Measurements from ENCODE around the gene PCNT.
"Not testable (repeated sequence)": the region's sequence is repeated elsewhere in the genome, so short reads cannot be mapped to it uniquely, and the experiment has no call there.

PCNT gene

DNA sequence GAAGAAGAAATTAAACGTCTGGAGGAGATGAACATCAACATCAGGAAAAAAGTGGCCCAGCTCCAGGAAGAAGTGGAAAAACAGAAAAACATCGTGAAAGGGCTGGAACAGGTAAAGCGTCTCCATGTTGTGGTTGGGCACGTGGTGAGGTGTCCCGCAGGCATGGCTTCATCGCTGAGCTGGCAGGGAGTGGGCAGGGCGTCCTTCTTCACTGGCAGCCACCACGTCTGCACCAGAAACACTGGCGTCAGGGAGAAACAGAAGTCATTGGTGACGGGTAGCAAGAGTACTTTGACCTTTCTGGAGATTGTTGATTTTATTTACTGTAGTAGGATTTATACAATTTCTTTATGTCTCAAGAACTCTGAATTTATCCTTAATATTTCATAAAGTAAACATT lies 75.7 kb downstream of the PCNT start:
- no peaks in the 10 kb centered on the region for H3K9me3 ChIP-seq (ENCODE audit: control insufficient read depth in 2 of 2, low read length in 2 of 2)
- H3K27ac ChIP-seq (ENCODE audit: low read depth in 2 of 2, low read length in 2 of 2), result no peak overlapping the region
- no peaks in the 10 kb centered on the region for H3K27me3 ChIP-seq (ENCODE audit: control insufficient read depth in 2 of 2, insufficient read depth in 2 of 2, low read length in 2 of 2)
- no peaks in the 10 kb centered on the region for H3K4me1 ChIP-seq (ENCODE audit: control insufficient read depth in 2 of 2, insufficient read depth in 2 of 2, low read length in 2 of 2)
- H3K36me3 ChIP-seq (ENCODE audit: control insufficient read depth in 2 of 2, insufficient read depth in 2 of 2, low read length in 2 of 2), result peaks cover 32 to 37% of the 10 kb centered on the region in 2 donors
- no peak overlapping the region for H3K9ac ChIP-seq (ENCODE audit: low read depth in 1 of 2, low read length in 2 of 2)
- H3K4me3 ChIP-seq (ENCODE audit: low read length in 2 of 2), result no peak overlapping the region

DNA sequence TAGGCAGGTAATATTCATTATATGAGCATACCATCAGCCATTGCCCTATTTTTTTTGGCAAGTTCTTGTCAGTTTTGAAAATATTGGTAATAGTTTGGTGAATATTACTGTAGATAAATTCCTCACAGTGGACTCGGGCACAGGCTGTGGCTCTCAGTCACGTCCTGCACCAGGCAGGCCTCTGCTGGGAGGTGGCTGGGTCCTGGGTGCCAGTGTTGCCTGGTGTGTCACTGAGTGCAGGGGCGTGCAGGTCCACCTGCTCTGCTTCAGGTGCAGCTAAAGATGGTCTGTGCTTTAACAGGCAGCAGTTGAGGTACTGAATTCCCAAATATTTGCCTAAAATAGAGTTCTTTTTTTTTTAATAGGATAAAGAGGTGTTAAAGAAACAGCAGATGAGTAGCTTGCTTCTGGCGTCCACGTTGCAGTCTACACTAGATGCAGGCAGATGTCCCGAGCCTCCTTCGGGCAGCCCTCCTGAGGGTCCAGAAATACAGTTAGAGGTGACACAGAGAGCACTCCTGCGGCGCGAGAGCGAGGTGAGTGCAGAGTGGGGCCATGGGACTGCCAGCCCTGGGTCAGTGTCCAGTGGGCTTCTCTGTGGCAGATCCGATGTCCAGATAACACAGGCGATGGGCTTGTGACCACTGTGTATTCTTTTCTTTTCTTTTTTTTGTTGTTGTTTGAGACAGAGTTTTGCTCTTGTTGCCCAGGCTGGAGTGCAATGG lies 77.4 kb downstream of the PCNT start:
- Histone ChIP-seq H3K9me3 (ENCODE audit: control insufficient read depth in 2 of 2, low read length in 2 of 2) (no peaks in the 10 kb centered on the region), H3K27ac (ENCODE audit: low read depth in 2 of 2, low read length in 2 of 2) (no peak overlapping the region), H3K27me3 (ENCODE audit: control insufficient read depth in 2 of 2, insufficient read depth in 2 of 2, low read length in 2 of 2) (no peaks in the 10 kb centered on the region), H3K9ac (ENCODE audit: low read depth in 1 of 2, low read length in 2 of 2) (no peak overlapping the region), H3K36me3 (ENCODE audit: control insufficient read depth in 2 of 2, insufficient read depth in 2 of 2, low read length in 2 of 2) (peaks cover 32 to 33% of the 10 kb centered on the region in 2 donors), H3K4me3 (ENCODE audit: low read length in 2 of 2) (no peak overlapping the region), H3K4me1 (ENCODE audit: control insufficient read depth in 2 of 2, insufficient read depth in 2 of 2, low read length in 2 of 2) (no peaks in the 10 kb centered on the region)

DNA sequence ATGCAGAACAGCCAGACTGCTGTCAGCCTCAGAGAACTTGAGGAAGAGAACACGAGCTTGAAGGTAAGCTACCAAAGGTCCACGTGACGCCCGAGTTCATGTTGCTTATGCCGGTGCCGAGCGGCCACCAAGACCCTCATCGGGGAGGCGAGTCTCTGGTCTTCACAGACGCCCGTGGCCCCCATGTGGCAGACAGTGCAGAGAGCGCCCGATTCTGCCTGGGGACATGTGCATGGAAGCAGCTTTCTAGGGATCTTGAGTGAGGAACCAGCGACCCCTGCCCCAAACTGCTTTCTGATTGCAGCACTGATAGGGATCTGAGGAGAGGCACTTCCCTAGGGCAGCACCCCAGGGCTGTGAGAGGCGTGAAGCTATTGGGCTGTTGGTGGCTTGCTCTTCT lies 78.5 kb downstream of the PCNT start:
- no peaks in the 10 kb centered on the region for H3K27me3 ChIP-seq (ENCODE audit: control insufficient read depth in 2 of 2, insufficient read depth in 2 of 2, low read length in 2 of 2)
- H3K9me3 ChIP-seq (ENCODE audit: control insufficient read depth in 2 of 2, low read length in 2 of 2), result no peaks in the 10 kb centered on the region

DNA sequence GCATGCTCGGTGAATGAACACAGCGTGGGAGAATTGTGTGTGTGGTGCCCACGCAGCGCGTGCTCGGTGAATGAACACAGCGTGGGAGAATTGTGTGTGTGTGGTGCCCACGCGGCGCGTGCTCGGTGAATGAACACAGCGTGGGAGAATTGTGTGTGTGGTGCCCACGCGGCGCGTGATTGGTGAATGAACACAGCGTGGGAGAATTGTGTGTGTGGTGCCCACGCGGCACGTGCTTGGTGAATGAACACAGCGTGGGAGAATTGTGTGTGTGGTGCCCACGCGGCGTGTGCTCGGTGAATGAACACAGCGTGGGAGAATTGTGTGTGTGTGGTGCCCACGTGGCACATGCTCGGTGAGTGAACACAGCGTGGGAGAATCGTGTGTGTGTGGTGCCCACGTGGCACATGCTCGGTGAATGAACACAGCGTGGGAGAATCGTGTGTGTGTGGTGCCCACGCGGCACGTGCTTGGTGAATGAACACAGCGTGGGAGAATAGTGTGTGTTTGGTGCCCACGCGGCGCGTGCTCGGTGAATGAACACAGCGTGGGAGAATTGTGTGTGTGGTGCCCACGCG lies 79.4 kb downstream of the PCNT start:
- H3K27ac ChIP-seq (ENCODE audit: low read depth in 2 of 2, low read length in 2 of 2); H3K27me3 ChIP-seq (ENCODE audit: control insufficient read depth in 2 of 2, insufficient read depth in 2 of 2, low read length in 2 of 2); H3K9ac ChIP-seq (ENCODE audit: low read depth in 1 of 2, low read length in 2 of 2); H3K9me3 ChIP-seq (ENCODE audit: control insufficient read depth in 2 of 2, low read length in 2 of 2); H3K4me1 ChIP-seq (ENCODE audit: control insufficient read depth in 2 of 2, insufficient read depth in 2 of 2, low read length in 2 of 2); H3K4me3 ChIP-seq (ENCODE audit: low read length in 2 of 2): not testable (repeated sequence)
- H3K36me3 ChIP-seq (ENCODE audit: control insufficient read depth in 2 of 2, insufficient read depth in 2 of 2, low read length in 2 of 2), result peaks cover 19 to 23% of the 10 kb centered on the region in 2 donors

More for the DNA sequence above, 78.5 kb downstream of the PCNT start:
- Histone ChIP-seq H3K4me1 (ENCODE audit: control insufficient read depth in 2 of 2, insufficient read depth in 2 of 2, low read length in 2 of 2) (no peaks in the 10 kb centered on the region), H3K36me3 (ENCODE audit: control insufficient read depth in 2 of 2, insufficient read depth in 2 of 2, low read length in 2 of 2) (peaks cover 23 to 27% of the 10 kb centered on the region in 2 donors), H3K27ac (ENCODE audit: low read depth in 2 of 2, low read length in 2 of 2) (no peak overlapping the region), H3K4me3 (ENCODE audit: low read length in 2 of 2) (no peak overlapping the region), H3K9ac (ENCODE audit: low read depth in 1 of 2, low read length in 2 of 2) (no peak overlapping the region)

DNA sequence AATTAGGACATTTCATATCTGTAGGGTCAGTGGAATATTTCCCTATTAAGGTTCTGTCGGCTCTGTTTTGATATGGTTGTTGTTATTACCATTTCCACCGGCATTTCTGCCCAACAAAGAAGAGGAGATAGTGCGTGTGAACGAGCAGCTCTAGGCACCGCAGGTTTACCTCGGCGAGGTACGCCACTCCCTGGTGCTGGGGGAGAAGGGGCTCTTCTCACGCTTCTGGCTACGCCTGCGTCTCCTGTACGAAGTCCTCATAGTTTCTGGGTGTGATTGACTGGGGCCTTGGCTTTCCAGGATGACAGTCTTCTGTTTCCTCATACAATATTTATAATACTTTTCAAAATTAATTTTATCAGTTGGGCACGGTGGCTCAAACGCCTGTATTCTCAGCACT lies 80.3 kb downstream of the PCNT start:
- no peak overlapping the region for H3K4me3 ChIP-seq (ENCODE audit: low read length in 2 of 2)
- H3K4me1 ChIP-seq (ENCODE audit: control insufficient read depth in 2 of 2, insufficient read depth in 2 of 2, low read length in 2 of 2), result no peaks in the 10 kb centered on the region
- peaks cover 19% of the 10 kb centered on the region in 2 donors for H3K36me3 ChIP-seq (ENCODE audit: control insufficient read depth in 2 of 2, insufficient read depth in 2 of 2, low read length in 2 of 2)
- no peaks in the 10 kb centered on the region for H3K9me3 ChIP-seq (ENCODE audit: control insufficient read depth in 2 of 2, low read length in 2 of 2)
- no peaks in the 10 kb centered on the region for H3K27me3 ChIP-seq (ENCODE audit: control insufficient read depth in 2 of 2, insufficient read depth in 2 of 2, low read length in 2 of 2)
- H3K9ac ChIP-seq (ENCODE audit: low read depth in 1 of 2, low read length in 2 of 2), result no peak overlapping the region
- H3K27ac ChIP-seq (ENCODE audit: low read depth in 2 of 2, low read length in 2 of 2), result no peak overlapping the region

DNA sequence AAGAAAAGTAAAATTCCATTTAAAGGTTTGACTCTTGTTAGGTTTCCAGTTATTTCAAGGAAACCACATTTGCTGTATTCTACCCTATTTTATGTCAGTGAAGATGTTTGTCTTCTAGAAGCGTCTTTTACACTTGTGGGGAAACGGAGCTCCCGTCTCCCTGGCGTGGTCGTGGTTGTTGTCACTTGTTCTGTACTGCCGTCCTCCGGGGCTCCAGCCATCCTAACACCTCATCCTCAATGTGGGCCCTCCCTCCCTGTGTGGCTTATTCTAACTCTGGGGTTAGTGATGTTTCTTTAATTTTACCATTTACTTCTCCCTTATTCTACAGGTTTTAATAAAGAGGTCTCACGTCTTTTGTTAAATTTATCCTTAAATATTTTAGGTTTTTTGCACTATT lies 82.0 kb downstream of the PCNT start:
- no peak overlapping the region for H3K4me3 ChIP-seq (ENCODE audit: low read length in 2 of 2)
- H3K9me3 ChIP-seq (ENCODE audit: control insufficient read depth in 2 of 2, low read length in 2 of 2), result no peaks in the 10 kb centered on the region
- H3K27me3 ChIP-seq (ENCODE audit: control insufficient read depth in 2 of 2, insufficient read depth in 2 of 2, low read length in 2 of 2), result no peaks in the 10 kb centered on the region

DNA sequence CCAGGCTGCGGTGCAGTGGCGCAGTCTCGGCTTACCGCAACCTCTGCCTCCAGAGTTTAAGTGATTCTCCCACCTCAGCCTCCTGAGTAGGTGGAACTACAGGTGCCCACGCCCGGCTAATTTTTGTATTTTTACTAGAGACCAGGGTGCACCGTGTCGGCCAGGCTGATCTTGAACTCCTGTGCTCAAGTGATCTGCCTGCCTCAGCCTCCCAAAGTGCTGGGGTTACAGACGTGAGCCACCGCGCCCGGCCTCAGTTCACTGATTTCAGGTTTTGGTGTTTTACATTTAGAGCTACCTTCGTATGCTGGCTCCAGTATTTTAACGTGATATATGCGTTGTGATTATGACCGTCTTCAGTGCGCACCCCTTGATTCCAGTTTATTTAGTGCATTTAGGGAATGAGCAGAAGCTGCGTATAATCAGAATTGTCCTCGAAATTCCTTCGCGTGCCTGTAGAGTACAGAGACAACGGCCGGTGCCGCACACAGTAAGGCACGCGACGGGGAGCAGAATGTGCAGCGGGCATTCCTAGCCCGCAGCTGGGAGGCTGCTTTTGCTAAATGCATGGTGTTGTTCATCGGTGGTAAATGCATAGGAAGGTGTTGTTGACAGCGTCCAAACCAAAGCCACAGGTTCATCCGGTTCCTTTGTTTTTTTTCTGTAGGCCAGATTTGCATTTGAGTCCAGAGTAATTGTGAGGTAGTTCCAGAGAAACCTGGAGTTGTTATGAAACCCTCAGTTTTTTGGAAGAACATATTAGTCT lies 85.9 kb downstream of the PCNT start:
- H3K9ac ChIP-seq (ENCODE audit: low read depth in 1 of 2, low read length in 2 of 2), result no peak overlapping the region
- H3K4me1 ChIP-seq (ENCODE audit: control insufficient read depth in 2 of 2, insufficient read depth in 2 of 2, low read length in 2 of 2), result no peaks in the 10 kb centered on the region
- no peaks in the 10 kb centered on the region for H3K9me3 ChIP-seq (ENCODE audit: control insufficient read depth in 2 of 2, low read length in 2 of 2)
- H3K36me3 ChIP-seq (ENCODE audit: control insufficient read depth in 2 of 2, insufficient read depth in 2 of 2, low read length in 2 of 2), result peaks cover 13 to 21% of the 10 kb centered on the region in 2 donors
- no peak overlapping the region for H3K4me3 ChIP-seq (ENCODE audit: low read length in 2 of 2)
- no peak overlapping the region for H3K27ac ChIP-seq (ENCODE audit: low read depth in 2 of 2, low read length in 2 of 2)
- no peaks in the 10 kb centered on the region for H3K27me3 ChIP-seq (ENCODE audit: control insufficient read depth in 2 of 2, insufficient read depth in 2 of 2, low read length in 2 of 2)

More for the DNA sequence above, 82.0 kb downstream of the PCNT start:
- Histone ChIP-seq H3K36me3 (ENCODE audit: control insufficient read depth in 2 of 2, insufficient read depth in 2 of 2, low read length in 2 of 2) (peaks cover 20 to 25% of the 10 kb centered on the region in 2 donors), H3K27ac (ENCODE audit: low read depth in 2 of 2, low read length in 2 of 2) (no peak overlapping the region), H3K9ac (ENCODE audit: low read depth in 1 of 2, low read length in 2 of 2) (no peak overlapping the region), H3K4me1 (ENCODE audit: control insufficient read depth in 2 of 2, insufficient read depth in 2 of 2, low read length in 2 of 2) (no peaks in the 10 kb centered on the region)

DNA sequence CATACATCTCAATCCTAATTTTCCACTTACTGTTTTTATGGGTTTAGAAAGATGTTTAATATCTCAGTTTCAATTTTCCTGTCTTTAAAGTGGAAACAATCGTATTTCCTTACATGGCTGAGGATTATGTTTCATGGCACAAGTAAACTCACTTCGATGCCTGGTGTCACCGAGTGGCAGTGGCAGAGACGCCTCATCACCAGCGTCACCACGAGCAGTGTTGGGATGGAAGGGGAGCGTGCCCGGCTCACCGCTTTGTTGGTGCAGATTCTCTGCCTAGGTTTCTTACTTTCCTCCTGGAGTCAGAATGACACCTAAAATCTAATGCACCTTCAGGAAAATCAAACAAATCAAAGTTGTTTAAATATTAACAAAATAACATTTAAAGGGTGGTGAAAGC lies 86.6 kb downstream of the PCNT start:
- H3K27ac ChIP-seq (ENCODE audit: low read depth in 2 of 2, low read length in 2 of 2), result no peak overlapping the region
- H3K9ac ChIP-seq (ENCODE audit: low read depth in 1 of 2, low read length in 2 of 2), result no peak overlapping the region
- H3K4me3 ChIP-seq (ENCODE audit: low read length in 2 of 2), result no peak overlapping the region
- H3K4me1 ChIP-seq (ENCODE audit: control insufficient read depth in 2 of 2, insufficient read depth in 2 of 2, low read length in 2 of 2), result no peaks in the 10 kb centered on the region
- H3K27me3 ChIP-seq (ENCODE audit: control insufficient read depth in 2 of 2, insufficient read depth in 2 of 2, low read length in 2 of 2), result no peaks in the 10 kb centered on the region
- H3K9me3 ChIP-seq (ENCODE audit: control insufficient read depth in 2 of 2, low read length in 2 of 2), result no peaks in the 10 kb centered on the region
- H3K36me3 ChIP-seq (ENCODE audit: control insufficient read depth in 2 of 2, insufficient read depth in 2 of 2, low read length in 2 of 2), result peaks cover 15 to 21% of the 10 kb centered on the region in 2 donors

DNA sequence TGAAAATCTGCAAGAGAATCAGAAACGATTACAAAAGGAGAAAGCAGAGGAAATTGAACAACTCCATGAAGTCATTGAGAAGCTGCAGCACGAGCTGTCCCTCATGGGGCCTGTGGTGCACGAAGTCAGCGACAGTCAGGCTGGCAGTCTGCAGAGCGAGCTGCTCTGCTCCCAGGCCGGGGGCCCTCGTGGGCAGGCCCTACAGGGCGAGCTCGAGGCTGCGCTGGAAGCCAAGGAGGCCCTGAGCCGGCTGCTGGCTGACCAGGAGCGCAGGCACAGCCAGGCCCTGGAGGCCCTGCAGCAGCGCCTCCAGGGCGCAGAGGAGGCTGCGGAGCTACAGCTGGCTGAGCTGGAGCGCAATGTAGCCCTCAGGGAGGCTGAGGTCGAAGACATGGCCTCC lies 87.3 kb downstream of the PCNT start:
- H3K27ac ChIP-seq (ENCODE audit: low read depth in 2 of 2, low read length in 2 of 2), result no peak overlapping the region
- peaks cover 20 to 27% of the 10 kb centered on the region in 2 donors for H3K36me3 ChIP-seq (ENCODE audit: control insufficient read depth in 2 of 2, insufficient read depth in 2 of 2, low read length in 2 of 2)

DNA sequence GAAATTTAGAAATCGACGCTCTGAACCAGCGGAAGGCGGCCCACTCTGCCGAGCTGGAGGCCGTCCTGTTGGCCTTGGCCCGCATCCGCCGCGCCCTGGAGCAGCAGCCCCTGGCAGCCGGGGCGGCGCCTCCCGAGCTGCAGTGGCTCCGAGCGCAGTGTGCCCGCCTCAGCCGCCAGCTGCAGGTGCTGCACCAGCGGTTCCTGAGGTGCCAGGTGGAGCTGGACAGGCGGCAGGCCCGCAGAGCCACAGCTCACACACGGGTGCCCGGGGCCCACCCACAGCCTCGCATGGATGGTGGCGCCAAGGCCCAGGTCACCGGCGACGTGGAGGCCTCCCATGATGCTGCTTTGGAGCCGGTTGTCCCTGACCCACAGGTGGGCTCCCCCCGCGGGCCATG lies 87.7 kb downstream of the PCNT start:
- Histone ChIP-seq H3K9ac (ENCODE audit: low read depth in 1 of 2, low read length in 2 of 2) (no peak overlapping the region), H3K27me3 (ENCODE audit: control insufficient read depth in 2 of 2, insufficient read depth in 2 of 2, low read length in 2 of 2) (no peaks in the 10 kb centered on the region), H3K9me3 (ENCODE audit: control insufficient read depth in 2 of 2, low read length in 2 of 2) (no peaks in the 10 kb centered on the region), H3K36me3 (ENCODE audit: control insufficient read depth in 2 of 2, insufficient read depth in 2 of 2, low read length in 2 of 2) (peaks cover 24 to 30% of the 10 kb centered on the region in 2 donors), H3K4me1 (ENCODE audit: control insufficient read depth in 2 of 2, insufficient read depth in 2 of 2, low read length in 2 of 2) (no peaks in the 10 kb centered on the region), H3K27ac (ENCODE audit: low read depth in 2 of 2, low read length in 2 of 2) (no peak overlapping the region), H3K4me3 (ENCODE audit: low read length in 2 of 2) (no peak overlapping the region)

More for the DNA sequence above, 87.3 kb downstream of the PCNT start:
- no peak overlapping the region for H3K9ac ChIP-seq (ENCODE audit: low read depth in 1 of 2, low read length in 2 of 2)
- H3K4me1 ChIP-seq (ENCODE audit: control insufficient read depth in 2 of 2, insufficient read depth in 2 of 2, low read length in 2 of 2), result no peaks in the 10 kb centered on the region
- H3K27me3 ChIP-seq (ENCODE audit: control insufficient read depth in 2 of 2, insufficient read depth in 2 of 2, low read length in 2 of 2), result no peaks in the 10 kb centered on the region
- no peak overlapping the region for H3K4me3 ChIP-seq (ENCODE audit: low read length in 2 of 2)
- H3K9me3 ChIP-seq (ENCODE audit: control insufficient read depth in 2 of 2, low read length in 2 of 2), result no peaks in the 10 kb centered on the region

All from mucosa of rectum (tissue), 2 donors.